IMR-90 (cell line): Measurements from ENCODE around the gene OVCH1. TPM values are rescaled to one million over a fixed set of nuclear protein-coding genes. Genes with fewer than 3 reads are reported as not detected.

ENCODE experiments used
- ATAC-seq: fragments of 200-7000 bp; cut with Tn5 transposase; 2 replicates; pipeline ENCODE4 v1.9.1; 2020; ENCODE audit warnings: low read depth, mild to moderate bottlenecking, moderate library complexity
- BruUV-seq: library from RNA; stranded (reverse); fragments of 400-500 nt; replicated peaks from 2 replicates; lab custom pipeline; 2021; lab: Mats Ljungman, UMichigan
- CTCF ChIA-PET: fragments of 300-600 bp; formaldehyde crosslinking; extraction: SDS; loops from one replicate; lab custom pipeline; 2021; ENCODE audit warnings: antibody characterized with exemption; lab: Yijun Ruan, JAX
- POLR2A ChIA-PET: fragments of 300-600 bp; sonication (Branson Sonifier 250); formaldehyde crosslinking; loops from one replicate; lab custom pipeline; 2022; ENCODE audit warnings: antibody characterized with exemption; ENCODE audit not compliant: unreplicated experiment; lab: Charles Lee
- DNase-seq: peaks from one replicate; pipeline ENCODE4 v3.0.0; 2013
- H2AFZ ChIP-seq: replicated peaks from 2 replicates; pipeline ENCODE3; 2013; ENCODE audit warnings: low read length, mild to moderate bottlenecking; ENCODE audit not compliant: poor library complexity
- H2AK5ac ChIP-seq: 2 replicates; pipeline ENCODE4 v1.6.1; 2013; ENCODE audit warnings: low read depth, low read length, inconsistent platforms
- H2AK9ac ChIP-seq: replicated peaks from 2 replicates; pipeline ENCODE3; 2013; ENCODE audit warnings: mild to moderate bottlenecking, low read depth, low read length, moderate library complexity; ENCODE audit not compliant: poor library complexity
- H2BK120ac ChIP-seq: 2 replicates; pipeline ENCODE4 v1.6.1; 2013; ENCODE audit warnings: low read depth, low read length, inconsistent platforms
- H2BK15ac ChIP-seq: 3 replicates; pipeline ENCODE4 v1.6.1; 2013; ENCODE audit warnings: low read depth, low read length, inconsistent platforms
- H2BK20ac ChIP-seq: 2 replicates; pipeline ENCODE4 v1.6.1; 2013; ENCODE audit warnings: low read depth, mild to moderate bottlenecking, inconsistent platforms, low read length, moderate library complexity
- H2BK5ac ChIP-seq: 2 replicates; pipeline ENCODE4 v1.6.1; 2013; ENCODE audit warnings: mild to moderate bottlenecking, low read depth, low read length, inconsistent platforms; ENCODE audit not compliant: poor library complexity, severe bottlenecking
- H3K14ac ChIP-seq: replicated peaks from 2 replicates; pipeline ENCODE4 v1.6.1; 2013; ENCODE audit warnings: low read depth, low read length, inconsistent platforms
- H3K18ac ChIP-seq: 2 replicates; pipeline ENCODE4 v1.6.1; 2013; ENCODE audit warnings: low read depth, low read length, control low read depth
- H3K23ac ChIP-seq: 2 replicates; pipeline ENCODE4 v1.6.1; 2013; ENCODE audit warnings: low read depth, low read length, inconsistent platforms
- H3K27ac ChIP-seq: 2 replicates; pipeline ENCODE4 v1.5.1; 2013; ENCODE audit warnings: mild to moderate bottlenecking, control low read depth, low read length; ENCODE audit not compliant: insufficient read depth
- H3K27me3 ChIP-seq: 2 replicates; pipeline ENCODE4 v1.6.1; 2013; ENCODE audit warnings: low read length; ENCODE audit not compliant: control insufficient read depth, insufficient read depth
- H3K36me3 ChIP-seq: 2 replicates; pipeline ENCODE4 v1.6.1; 2013; ENCODE audit warnings: low read length, mixed read lengths; ENCODE audit not compliant: control insufficient read depth, insufficient read depth
- H3K4ac ChIP-seq: 2 replicates; pipeline ENCODE4 v1.6.1; 2013; ENCODE audit warnings: low read depth, low read length, inconsistent platforms
- H3K4me1 ChIP-seq: 2 replicates; pipeline ENCODE4 v1.6.1; 2013; ENCODE audit warnings: low read length, mixed read lengths; ENCODE audit not compliant: control insufficient read depth, insufficient read depth
- H3K4me2 ChIP-seq: 2 replicates; pipeline ENCODE4 v1.6.1; 2013; ENCODE audit warnings: low read depth, mild to moderate bottlenecking, control low read depth, low read length, moderate library complexity
- H3K4me3 ChIP-seq: 2 replicates; pipeline ENCODE4 v1.5.1; 2013; ENCODE audit warnings: low read depth, mild to moderate bottlenecking, control low read depth, low read length, moderate library complexity; ENCODE audit not compliant: insufficient read depth
- H3K56ac ChIP-seq: 2 replicates; pipeline ENCODE4 v1.6.1; 2013; ENCODE audit warnings: low read length, inconsistent platforms; ENCODE audit not compliant: insufficient read depth; ENCODE audit errors: extremely low read depth
- H3K79me1 ChIP-seq, 2 experiments: 2 replicates each; pipeline ENCODE4 v1.6.1; 2013; ENCODE audit warnings: low read length in 2 of 2, inconsistent platforms in 1 of 2, low read depth in 1 of 2
- H3K9ac ChIP-seq: 2 replicates; pipeline ENCODE4 v1.6.1; 2013; ENCODE audit warnings: low read depth, low read length, control low read depth
- H3K9me1 ChIP-seq: 2 replicates; pipeline ENCODE4 v1.6.1; 2013; ENCODE audit warnings: low read length, inconsistent platforms; ENCODE audit not compliant: insufficient read depth
- H3K9me3 ChIP-seq: 2 replicates; pipeline ENCODE4 v1.6.1; 2013; ENCODE audit warnings: low read length; ENCODE audit not compliant: control insufficient read depth, insufficient read depth
- H4K20me1 ChIP-seq: 2 replicates; pipeline ENCODE4 v1.6.1; 2013; ENCODE audit warnings: low read length, inconsistent platforms; ENCODE audit not compliant: insufficient read depth
- H4K5ac ChIP-seq: 2 replicates; pipeline ENCODE4 v1.6.1; 2013; ENCODE audit warnings: mild to moderate bottlenecking, low read depth, low read length, control low read depth
- H4K8ac ChIP-seq, 2 experiments: 2 replicates each; pipeline ENCODE4 v1.6.1; 2013; ENCODE audit warnings: low read depth in 2 of 2, low read length in 2 of 2, control low read depth in 1 of 2, inconsistent platforms in 1 of 2
- H4K91ac ChIP-seq: 2 replicates; pipeline ENCODE4 v1.6.1; 2013; ENCODE audit warnings: low read depth, low read length, inconsistent platforms; ENCODE audit not compliant: insufficient read depth
- CHD1 ChIP-seq: IDR thresholded peaks from 2 replicates; pipeline ENCODE4 v1.6.1; 2012; ENCODE audit warnings: low read depth, low read length, improper control_type of control experiment
- MAFK ChIP-seq: IDR thresholded peaks from 2 replicates; pipeline ENCODE4 v1.6.1; 2012; ENCODE audit warnings: low read depth, low read length, improper control_type of control experiment
- WGBS, 2 experiments: methylation state at CpG; one replicate each; pipeline versions ENCODE4 v1.1.5 to v1.1.7; 2013; ENCODE audit warnings: missing lambda C conversion rate in 2 of 2; ENCODE audit not compliant: insufficient read length in 1 of 2; ENCODE audit errors: extremely low coverage in 2 of 2; 5-methylcytosine and 5-hydroxymethylcytosine counted together
- dilution Hi-C: fragments of 300-500 bp; cut with HindIII; formaldehyde crosslinking; loops from one replicate; pipeline ENCODE4 v1.14.3; 2018; ENCODE audit warnings: low sequenced_read_pairs; ENCODE audit not compliant: unreplicated experiment
- in situ Hi-C: fragments of 300-500 bp; cut with MboI; formaldehyde crosslinking; loops from 3 replicates; pipeline ENCODE4 v1.14.3; 2019; ENCODE audit warnings: low sequenced_read_pairs, inconsistent platforms, mixed read lengths
- intact Hi-C: fragments of 100-400 bp; cut with micrococcal nuclease; formaldehyde crosslinking; loops from 2 replicates; pipeline ENCODE4 v1.10.0; 2022
- polyA plus RNA-seq, 3 experiments: library from polyadenylated mRNA; depleted of rRNA; stranded (reverse); fragments of >200 nt; gene quantifications; 2 replicates each; pipeline ENCODE4 v1.2.3, GENCODE V29; 2012; ENCODE audit warnings: low replicate concordance in 1 of 3
- total RNA-seq: library from RNA; depleted of rRNA; stranded (reverse); fragments of >200 nt; gene quantifications from 2 replicates; pipeline ENCODE4 v1.2.3, GENCODE V29; 2012

The OVCH1 gene
- total and polyA plus RNA-seq, 2 of the 4 experiments (the other 2 are of a cell fraction), result 0.05 to 0.18 TPM

DNA sequence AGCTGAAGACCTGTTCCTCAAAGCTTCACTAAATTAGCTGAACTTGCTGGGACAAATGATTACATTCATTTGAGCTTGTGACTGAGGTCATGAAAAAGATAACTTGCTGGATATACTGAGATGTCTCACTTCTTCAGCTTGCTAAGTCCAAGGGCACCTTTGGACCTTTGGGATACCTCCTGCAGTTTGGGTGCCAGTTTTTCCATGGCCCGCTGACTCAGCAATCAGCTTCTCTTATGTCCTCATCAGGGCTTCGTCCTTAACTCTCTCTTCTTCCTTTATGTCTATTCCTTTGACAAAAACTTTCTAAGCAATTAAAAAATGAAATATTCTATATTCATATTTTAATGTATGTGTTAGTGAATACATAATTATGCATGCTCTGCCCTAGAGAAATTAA lies 45.6 kb downstream of the OVCH1 start:
- Histone ChIP-seq H4K20me1 (no peaks in the 10 kb centered on the region), H4K8ac (no peak overlapping the region), H4K5ac (no peak overlapping the region), H2BK5ac (no peak overlapping the region), H2AK9ac (no peak overlapping the region), H3K4me2 (no peak overlapping the region), H2BK120ac (no peak overlapping the region), H3K27me3 (no peaks in the 10 kb centered on the region), H3K9me3 (no peaks in the 10 kb centered on the region), H3K79me1 (no peaks in the 10 kb centered on the region), H3K4ac (no peak overlapping the region), H3K27ac (no peak overlapping the region), H3K36me3 (0 out of 2 replicates have a peak, but pooled peaks cover 1% of the 10 kb centered on the region), H3K4me3 (no peak overlapping the region), H3K23ac (no peak overlapping the region), H4K91ac (no peak overlapping the region), H3K9me1 (no peaks in the 10 kb centered on the region), H2BK20ac (no peak overlapping the region), H3K18ac (no peak overlapping the region), H3K56ac (no peak overlapping the region), H3K9ac (no peak overlapping the region), H3K4me1 (no peaks in the 10 kb centered on the region), H2BK15ac (no peak overlapping the region), H3K14ac (no peak overlapping the region), H2AFZ (no peak overlapping the region), H2AK5ac (no peak overlapping the region)
- BruUV-seq, result no TSS peak
- intact Hi-C loops (no loop called here), dilution Hi-C loops (no loop called here), in situ Hi-C loops (no loop called here)
- ChIA-PET CTCF (no interaction called here), POLR2A (no interaction called here)
- no peak for DNase-seq
- no peak for ATAC-seq
- TF ChIP-seq MAFK (peak; percentile 66), CHD1 (no peak)
- no CpG with 5 or more reads among the region's 2 CpGs for WGBS, 2 experiments
